ENCODE results near the gene CHRM2.

Gene CHRM2

GRCh38 chr7:137020351-137020750 is 151.9 kb downstream of the CHRM2 start:
- H3K4me3 ChIP-seq: no peak overlapping the region
- no peak for DNase-seq (ENCODE audit: low spot score)
- TF ChIP-seq CTCF (IDR thresholded peaks at IDR 0.05): no peak
- no peak overlapping the region for H3K27ac ChIP-seq

DNA sequence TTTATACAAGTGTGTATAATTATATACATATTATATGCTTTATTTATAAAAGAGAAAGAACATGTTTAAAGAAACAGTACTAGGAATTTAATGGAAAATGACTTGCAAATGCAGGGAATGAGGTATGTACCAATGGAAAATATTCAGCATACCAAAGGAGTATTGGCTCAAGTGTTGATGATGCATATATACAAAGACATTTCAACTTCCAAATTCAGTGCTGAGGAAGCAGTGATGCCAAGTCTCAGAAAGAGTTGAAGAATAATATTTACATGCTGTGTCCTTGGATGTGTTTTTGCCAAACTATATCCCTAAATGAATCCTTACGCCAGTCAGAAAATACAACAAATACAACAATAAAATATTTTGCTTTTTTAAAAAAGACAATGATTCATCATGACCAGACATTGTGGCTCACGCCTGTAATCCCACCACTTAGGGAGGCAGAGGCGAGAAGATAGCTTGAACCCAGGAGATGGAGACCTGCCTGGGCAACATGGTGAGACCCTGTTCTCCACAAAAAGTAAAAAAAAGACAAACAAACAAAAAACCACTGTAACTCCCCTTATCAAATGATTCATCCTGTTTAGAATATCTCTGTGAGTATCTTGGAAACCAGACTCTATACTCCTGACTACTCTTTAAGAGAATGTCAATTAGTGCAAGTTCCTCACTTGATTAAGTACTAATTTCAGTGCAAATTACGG is 157.2 kb downstream of the CHRM2 start:
- TF ChIP-seq CTCF (IDR thresholded peaks at IDR 0.05): no peak
- H3K27ac ChIP-seq: no peak overlapping the region
- DNase-seq (ENCODE audit: low spot score): no peak
- H3K4me3 ChIP-seq: no peak overlapping the region

GRCh38 chr7:137026176-137026500 is 157.7 kb downstream of the CHRM2 start:
- Histone ChIP-seq H3K4me3 (no peak overlapping the region), H3K27ac (no peak overlapping the region)
- no peak for DNase-seq (ENCODE audit: low spot score)
- no peak for TF ChIP-seq CTCF (IDR thresholded peaks at IDR 0.05)

- no peak for TF ChIP-seq CTCF (IDR thresholded peaks at IDR 0.05)
- H3K4me3 ChIP-seq: no peak overlapping the region
- no peak overlapping the region for H3K27ac ChIP-seq
- no peak for DNase-seq (ENCODE audit: low spot score)
Observed at GRCh38 chr7:137032436-137032835, 164.0 kb downstream of the CHRM2 start.

GRCh38 chr7:137036768-137037167 is 168.3 kb downstream of the CHRM2 start:
- no peak overlapping the region for H3K4me3 ChIP-seq
- H3K27ac ChIP-seq: no peak overlapping the region
- no peak for DNase-seq (ENCODE audit: low spot score)
- TF ChIP-seq CTCF (IDR thresholded peaks at IDR 0.05): no peak

GRCh38 chr7:137038706-137039105 is 170.3 kb downstream of the CHRM2 start:
- no peak for TF ChIP-seq CTCF (IDR thresholded peaks at IDR 0.05)
- DNase-seq (ENCODE audit: low spot score): no peak
- H3K4me3 ChIP-seq: no peak overlapping the region
- H3K27ac ChIP-seq: no peak overlapping the region

DNA sequence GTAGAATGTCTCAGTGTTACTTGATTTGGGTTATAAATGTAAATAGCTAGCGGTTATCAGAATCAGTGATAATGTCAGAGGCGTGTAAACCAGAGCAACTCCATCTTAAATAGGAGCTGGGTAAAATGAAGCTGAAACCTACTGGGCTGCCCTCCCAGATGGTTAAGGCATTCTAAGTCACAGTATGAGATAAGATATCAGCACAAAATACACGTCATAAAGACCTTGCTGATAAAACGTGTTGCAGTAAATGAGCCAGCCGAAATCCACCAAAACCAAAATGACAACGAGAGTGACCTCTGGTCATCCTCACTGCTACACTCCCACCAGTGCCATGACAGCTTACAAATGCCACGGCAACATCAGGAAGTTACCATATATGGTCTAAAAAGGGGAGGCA is 172.3 kb downstream of the CHRM2 start:
- H3K27ac ChIP-seq: no peak overlapping the region
- no peak for DNase-seq (ENCODE audit: low spot score)
- no peak overlapping the region for H3K4me3 ChIP-seq
- no peak for TF ChIP-seq CTCF (IDR thresholded peaks at IDR 0.05)

All from coronary artery (tissue), 2 donors.